Testis (tissue), 3 donors: ENCODE results near the gene ARHGAP26. TPM values are rescaled to one million over a fixed set of nuclear protein-coding genes. Genes with fewer than 3 reads are reported as not detected.

Experiments used
- DNase-seq: peaks from one replicate; pipeline ENCODE4 v3.0.0-alpha.2; 2019
- H3K27ac ChIP-seq, 2 donors: fragments of 200-600 bp; sonication (generic); one replicate each; pipeline ENCODE4 v1.5.1; 2019
- H3K27me3 ChIP-seq: fragments of 200-600 bp; sonication (generic); one replicate; pipeline ENCODE4 v1.5.1; 2019
- H3K36me3 ChIP-seq: fragments of 200-600 bp; sonication (generic); one replicate; pipeline ENCODE4 v1.5.1; 2017; ENCODE audit warnings: low read depth; ENCODE audit errors: missing control alignments
- H3K4me1 ChIP-seq: fragments of 200-600 bp; sonication (generic); one replicate; pipeline ENCODE4 v1.5.1; 2019
- H3K4me3 ChIP-seq, 2 donors: fragments of 200-600 bp; sonication (generic); one replicate each; pipeline ENCODE4 v1.5.1; 2017 to 2019
- H3K9me3 ChIP-seq: fragments of 200-600 bp; sonication (generic); one replicate; pipeline ENCODE4 v1.5.1; 2017
- CTCF ChIP-seq, 3 experiments: fragments of 450-650 bp in 2 of 3; fragments of 200-600 bp in 1 of 3; sonication (generic) in 1 of 3; IDR thresholded peaks; one replicate each; pipeline ENCODE4 v1.5.1; 2016 to 2019; ENCODE audit warnings: antibody characterized with exemption in 3 of 3, mild to moderate bottlenecking in 2 of 3, moderate library complexity in 1 of 3
- POLR2A ChIP-seq: fragments of 450-650 bp; IDR thresholded peaks from one replicate; pipeline ENCODE4 v1.6.1; 2017; ENCODE audit warnings: antibody characterized with exemption, mild to moderate bottlenecking, moderate library complexity
- WGBS, 2 donors: methylation state at CpG; one replicate each; pipeline ENCODE4 v1.1.5; 2018; 5-methylcytosine and 5-hydroxymethylcytosine counted together
- intact Hi-C: fragments of 100-400 bp; cut with DNase I; formaldehyde crosslinking; loops from one replicate; pipeline ENCODE4 v1.15.1; 2023; ENCODE audit warnings: low total_unique reads
- polyA plus RNA-seq: library from polyadenylated mRNA; stranded (reverse); fragments of 350-450 nt; fragmentation: Illumina TruSeq; extraction: RNeasy Lipid Tissue Mini Kit (QIAGEN cat#74804); gene quantifications from one replicate; pipeline ENCODE4 v1.2.3, GENCODE V29; 2014; ENCODE audit warnings: low read depth, low replicate concordance; ENCODE audit not compliant: insufficient read depth
- total RNA-seq, 2 donors: library from RNA; depleted of rRNA; stranded (reverse); fragments of >200 nt; gene quantifications; one replicate each; pipeline ENCODE4 v1.2.3, GENCODE V29; 2016

Gene ARHGAP26
- total and polyA plus RNA-seq, 3 donors from 2014 or later = 33.8 to 98.7 (median 95.7) TPM

GRCh38 chr5:142930395-142931110, 160.4 kb downstream of the ARHGAP26 start:
- no peak overlapping the region for H3K27ac ChIP-seq
- TF ChIP-seq POLR2A (no peak), CTCF (IDR thresholded peaks at IDR 0.05) (no peak)
- H3K4me1 ChIP-seq = no peaks in the 10 kb centered on the region
- no peaks in the 10 kb centered on the region for H3K36me3 ChIP-seq
- intact Hi-C loops = no loop called here
- no peak overlapping the region for H3K4me3 ChIP-seq
- DNase-seq = no peak
- no peaks in the 10 kb centered on the region for H3K9me3 ChIP-seq
- 87 to 90% methylated on average over 7 of the region's 7 CpGs for WGBS, 2 donors
- no peaks in the 10 kb centered on the region for H3K27me3 ChIP-seq

- no peak for DNase-seq
- intact Hi-C loops = no loop called here
- H3K4me1 ChIP-seq = no peaks in the 10 kb centered on the region
- WGBS, 2 donors = 72 to 83% methylated on average over 9 of the region's 9 CpGs
- TF ChIP-seq POLR2A = no peak
- no peak overlapping the region for H3K4me3 ChIP-seq
- no peaks in the 10 kb centered on the region for H3K36me3 ChIP-seq
- no peak overlapping the region for H3K27ac ChIP-seq
- H3K27me3 ChIP-seq = no peaks in the 10 kb centered on the region
- H3K9me3 ChIP-seq = no peaks in the 10 kb centered on the region
These were observed 161.9 kb downstream of the ARHGAP26 start for GRCh38 chr5:142931896-142932686.

- Histone ChIP-seq H3K27ac (no peak overlapping the region), H3K9me3 (no peaks in the 10 kb centered on the region), H3K36me3 (no peaks in the 10 kb centered on the region), H3K27me3 (no peaks in the 10 kb centered on the region), H3K4me3 (no peak overlapping the region), H3K4me1 (peaks cover 12% of the 10 kb centered on the region)
- no peak for TF ChIP-seq POLR2A
- TF ChIP-seq CTCF (IDR thresholded peaks at IDR 0.05) = no peak
- 74 to 75% methylated on average over 4 of the region's 4 CpGs for WGBS, 2 donors
- intact Hi-C loops = no loop called here
- no peak for DNase-seq
These were observed 164.0 kb downstream of the ARHGAP26 start for GRCh38 chr5:142934051-142934762.

- 80 to 85% methylated on average over 5 of the region's 5 CpGs for WGBS, 2 donors
These were observed 164.8 kb downstream of the ARHGAP26 start for GRCh38 chr5:142935014-142935413.

More at GRCh38 chr5:142935014-142935413, 164.8 kb downstream of the ARHGAP26 start:
- no peak for TF ChIP-seq POLR2A
- no peak for TF ChIP-seq CTCF (IDR thresholded peaks at IDR 0.05)
- Histone ChIP-seq H3K9me3 (no peaks in the 10 kb centered on the region), H3K4me3 (no peak overlapping the region), H3K36me3 (no peaks in the 10 kb centered on the region), H3K27me3 (no peaks in the 10 kb centered on the region), H3K4me1 (peaks cover 12% of the 10 kb centered on the region), H3K27ac (no peak overlapping the region)
- intact Hi-C loops = no loop called here
- DNase-seq = no peak
